Chondrocyte (in vitro differentiated cells): ENCODE results near the gene BANK1. TPM values are rescaled to one million over a fixed set of nuclear protein-coding genes. Genes with fewer than 3 reads are reported as not detected.

Experiments
- DNase-seq: peaks from one replicate; pipeline ENCODE4 v3.0.0; 2021; ENCODE audit warnings: mixed read lengths, low spot score
- H3K27ac Mint-ChIP-seq: one replicate; pipeline ENCODE4 v1.8.0; 2021; ENCODE audit warnings: mild to moderate bottlenecking, moderate library complexity, mixed read lengths; ENCODE audit not compliant: unreplicated experiment
- H3K27me3 Mint-ChIP-seq: 2 replicates; pipeline ENCODE4 v1.8.0; 2021; ENCODE audit warnings: low read depth, mixed read lengths
- H3K36me3 Mint-ChIP-seq: 2 replicates; pipeline ENCODE4 v1.8.0; 2021; ENCODE audit warnings: low read depth, mixed read lengths
- H3K4me1 Mint-ChIP-seq: 2 replicates; pipeline ENCODE4 v1.8.0; 2021; ENCODE audit warnings: low read depth, mild to moderate bottlenecking, mixed read lengths
- H3K4me3 Mint-ChIP-seq: one replicate; pipeline ENCODE4 v1.8.0; 2021; ENCODE audit warnings: mild to moderate bottlenecking, moderate library complexity, mixed read lengths; ENCODE audit not compliant: unreplicated experiment
- H3K9me3 Mint-ChIP-seq: 2 replicates; pipeline ENCODE4 v1.8.0; 2021; ENCODE audit warnings: low read depth, mixed read lengths
- CTCF ChIP-seq: fragments of 200-600 bp; sonication (generic); IDR thresholded peaks from 2 replicates; pipeline ENCODE4 v1.5.0; 2021; ENCODE audit warnings: antibody characterized with exemption, mild to moderate bottlenecking, moderate library complexity
- long read RNA-seq: library from polyadenylated mRNA; stranded (forward); transcript quantifications from one replicate; pipeline ENCODE4 v2.0.0, GENCODE V29; 2021
- total RNA-seq: library from RNA; stranded (reverse); gene quantifications from 3 replicates; pipeline ENCODE4 v1.2.1, GENCODE V29; 2021

The BANK1 gene
- total RNA-seq, result 0.65 to 1.8 TPM (median 0.72 TPM) in 3 replicates
- long read RNA-seq, partial matches to known transcripts, result 0 of 3 reads
- long read RNA-seq, other reads (novel, unspliced or antisense), result 0 of 3 reads

GRCh38 chr4:101790521-101791181, at the start of gene BANK1:
BANK1 (plus strand) TSS chr4:101790730; CDS start chr4:101790881, 151 bp downstream.
- DNase-seq, result peak; percentile 73
- Mint-ChIP-seq H3K27ac (no peak within 1 kb of the TSS), H3K4me3 (peak within 1 kb of the TSS; percentile 70), H3K36me3 (no peaks in the 10 kb centered on the region), H3K9me3 (peaks cover 3% of the 10 kb centered on the region), H3K4me1 (peaks cover 18% of the 10 kb centered on the region), H3K27me3 (no peaks in the 10 kb centered on the region)
- TF ChIP-seq CTCF, result peak; percentile 71

- Mint-ChIP-seq H3K36me3 (no peaks in the 10 kb centered on the region), H3K4me1 (peaks cover 16% of the 10 kb centered on the region), H3K9me3 (peaks cover 14% of the 10 kb centered on the region), H3K27ac (peak overlapping the region; percentile 85), H3K27me3 (no peaks in the 10 kb centered on the region), H3K4me3 (no peak overlapping the region)
- DNase-seq, result no peak
- TF ChIP-seq CTCF, result no peak
Observed at GRCh38 chr4:101753721-101754120, 36.8 kb upstream of the BANK1 start.

- Mint-ChIP-seq H3K27ac (no peak overlapping the region), H3K36me3 (no peaks in the 10 kb centered on the region), H3K27me3 (no peaks in the 10 kb centered on the region), H3K4me1 (peaks cover 12% of the 10 kb centered on the region), H3K4me3 (no peak overlapping the region), H3K9me3 (peaks cover 14% of the 10 kb centered on the region)
- TF ChIP-seq CTCF, result no peak
- DNase-seq, result no peak
Observed at GRCh38 chr4:101756181-101756580, 34.3 kb upstream of the BANK1 start.

- H3K4me1 Mint-ChIP-seq, result peaks cover 15% of the 10 kb centered on the region
- H3K27me3 Mint-ChIP-seq, result peaks cover 2% of the 10 kb centered on the region
- no peak for DNase-seq
- peak overlapping the region; percentile 68 for H3K27ac Mint-ChIP-seq
- peaks cover 17% of the 10 kb centered on the region for H3K9me3 Mint-ChIP-seq
- TF ChIP-seq CTCF, result no peak
- H3K36me3 Mint-ChIP-seq, result peaks cover 2% of the 10 kb centered on the region
- H3K4me3 Mint-ChIP-seq, result peak overlapping the region; percentile 53
Observed at GRCh38 chr4:101761405-101761804, 29.1 kb upstream of the BANK1 start.

- H3K4me3 Mint-ChIP-seq, result peak overlapping the region; percentile 53
- H3K27me3 Mint-ChIP-seq, result peaks cover 2% of the 10 kb centered on the region
- no peak for TF ChIP-seq CTCF
- DNase-seq, result no peak
- H3K4me1 Mint-ChIP-seq, result peaks cover 15% of the 10 kb centered on the region
- peaks cover 2% of the 10 kb centered on the region for H3K36me3 Mint-ChIP-seq
- peaks cover 23% of the 10 kb centered on the region for H3K9me3 Mint-ChIP-seq
- peak overlapping the region; percentile 68 for H3K27ac Mint-ChIP-seq
Observed at GRCh38 chr4:101762025-101762424, 28.5 kb upstream of the BANK1 start.
